AG08396 (cell line): ENCODE data around the gene STH.

Experiments used
- DNase-seq: peaks from one replicate; pipeline ENCODE4 v3.0.0; 2012; ENCODE audit warnings: low spot score, mixed read lengths

The STH gene

DNA sequence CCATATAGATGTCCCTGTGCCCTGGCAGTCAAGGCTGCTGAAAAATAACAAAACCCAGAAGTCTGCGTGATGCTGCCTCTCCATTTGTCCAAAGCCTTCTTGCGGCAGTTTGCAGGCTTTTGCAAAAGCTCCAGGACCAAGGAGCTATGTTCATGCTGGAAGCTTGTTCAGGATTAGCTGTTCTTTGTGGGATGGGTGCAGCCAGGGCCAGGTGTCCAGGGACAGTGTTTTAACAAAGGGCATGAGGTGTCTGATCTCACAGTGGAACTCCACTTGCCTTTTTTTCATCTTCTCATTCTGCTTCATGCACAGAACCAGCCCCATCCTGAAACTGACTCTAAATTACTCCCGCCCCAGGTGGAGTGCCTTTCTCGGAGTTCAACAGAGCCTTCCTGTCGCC is 31.7 kb upstream of the STH start:
- no peak for DNase-seq

DNA sequence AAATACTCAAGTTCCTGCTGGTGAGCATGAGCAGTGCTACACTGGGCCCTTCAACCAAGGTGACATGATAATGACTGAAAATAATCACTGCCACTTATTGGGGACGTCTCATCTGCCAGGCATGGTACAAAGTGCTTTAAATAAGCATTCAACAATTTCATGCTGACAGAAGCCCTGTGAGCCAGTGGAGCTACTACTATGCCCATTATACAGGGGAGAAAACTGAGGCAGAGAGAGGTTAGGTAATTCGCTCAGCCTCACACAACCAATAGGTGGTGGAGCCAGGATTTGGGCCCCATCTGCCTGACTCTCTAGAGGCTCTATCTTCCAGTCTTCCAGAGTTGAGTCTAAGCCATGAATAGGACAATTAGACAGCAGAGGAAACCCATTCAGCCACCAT is 30.3 kb upstream of the STH start:
- no peak for DNase-seq

DNA sequence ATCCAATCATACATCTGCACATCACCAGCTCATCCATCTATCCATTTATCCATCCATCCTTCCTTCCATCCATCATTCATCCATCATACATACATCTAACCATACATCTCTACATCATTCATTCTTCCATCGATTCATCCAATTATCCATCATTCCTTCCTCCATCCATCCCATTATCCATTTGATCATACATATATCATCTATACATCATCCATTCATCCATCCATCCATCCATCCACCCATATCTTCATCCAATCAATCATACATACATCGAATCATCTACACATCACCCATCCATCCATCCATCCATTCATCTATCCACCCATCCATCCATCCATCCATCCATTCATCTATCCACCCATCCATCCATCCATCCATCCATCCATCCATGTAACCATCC is 29.3 kb upstream of the STH start:
- DNase-seq = no peak

DNA sequence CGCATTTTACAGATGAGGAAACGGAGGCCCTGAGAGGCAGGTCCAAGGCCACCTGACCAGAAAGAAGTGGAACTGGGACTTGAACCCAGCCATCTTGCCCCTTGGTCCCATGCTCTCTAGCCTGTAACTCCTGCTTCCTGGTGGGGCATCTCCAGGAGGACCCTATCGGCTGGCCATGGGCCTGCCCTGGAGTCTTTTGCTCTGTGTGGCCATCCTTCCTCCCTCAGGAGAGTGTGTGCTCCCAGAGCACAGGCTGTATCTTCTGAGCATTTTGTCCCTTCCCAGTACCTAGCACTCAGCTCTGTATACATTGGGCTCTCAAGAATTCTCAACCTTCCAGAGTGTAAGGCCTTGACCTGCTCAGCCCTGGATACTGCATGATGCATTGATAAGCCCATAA is 28.4 kb upstream of the STH start:
- DNase-seq = no peak

DNA sequence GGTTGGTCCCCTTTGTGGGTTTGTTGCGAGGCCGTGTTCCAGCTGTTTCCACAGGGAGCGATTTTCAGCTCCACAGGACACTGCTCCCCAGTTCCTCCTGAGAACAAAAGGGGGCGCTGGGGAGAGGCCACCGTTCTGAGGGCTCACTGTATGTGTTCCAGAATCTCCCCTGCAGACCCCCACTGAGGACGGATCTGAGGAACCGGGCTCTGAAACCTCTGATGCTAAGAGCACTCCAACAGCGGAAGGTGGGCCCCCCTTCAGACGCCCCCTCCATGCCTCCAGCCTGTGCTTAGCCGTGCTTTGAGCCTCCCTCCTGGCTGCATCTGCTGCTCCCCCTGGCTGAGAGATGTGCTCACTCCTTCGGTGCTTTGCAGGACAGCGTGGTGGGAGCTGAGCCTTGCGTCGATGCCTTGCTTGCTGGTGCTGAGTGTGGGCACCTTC is 27.3 kb upstream of the STH start:
- no peak for DNase-seq

DNA sequence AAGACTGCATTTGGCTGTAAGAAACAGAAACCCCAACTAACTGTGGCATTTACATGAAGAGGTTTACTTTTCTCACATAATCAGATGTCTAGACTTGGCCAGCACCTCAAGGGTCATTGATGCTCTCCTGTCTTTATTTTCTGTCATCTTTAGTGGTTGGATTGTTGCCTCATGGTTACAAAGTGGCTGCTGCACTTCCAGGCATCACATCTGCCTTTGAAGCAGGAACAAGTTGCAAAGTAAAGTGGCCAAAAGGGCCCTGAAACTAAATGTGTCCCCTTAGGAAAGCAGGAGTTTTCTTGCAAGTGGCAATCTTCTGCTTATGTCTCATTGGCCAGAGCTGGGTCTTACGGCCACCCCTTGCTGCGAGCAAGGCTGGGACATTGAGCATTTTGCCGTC is 26.5 kb upstream of the STH start:
- no peak for DNase-seq

DNA sequence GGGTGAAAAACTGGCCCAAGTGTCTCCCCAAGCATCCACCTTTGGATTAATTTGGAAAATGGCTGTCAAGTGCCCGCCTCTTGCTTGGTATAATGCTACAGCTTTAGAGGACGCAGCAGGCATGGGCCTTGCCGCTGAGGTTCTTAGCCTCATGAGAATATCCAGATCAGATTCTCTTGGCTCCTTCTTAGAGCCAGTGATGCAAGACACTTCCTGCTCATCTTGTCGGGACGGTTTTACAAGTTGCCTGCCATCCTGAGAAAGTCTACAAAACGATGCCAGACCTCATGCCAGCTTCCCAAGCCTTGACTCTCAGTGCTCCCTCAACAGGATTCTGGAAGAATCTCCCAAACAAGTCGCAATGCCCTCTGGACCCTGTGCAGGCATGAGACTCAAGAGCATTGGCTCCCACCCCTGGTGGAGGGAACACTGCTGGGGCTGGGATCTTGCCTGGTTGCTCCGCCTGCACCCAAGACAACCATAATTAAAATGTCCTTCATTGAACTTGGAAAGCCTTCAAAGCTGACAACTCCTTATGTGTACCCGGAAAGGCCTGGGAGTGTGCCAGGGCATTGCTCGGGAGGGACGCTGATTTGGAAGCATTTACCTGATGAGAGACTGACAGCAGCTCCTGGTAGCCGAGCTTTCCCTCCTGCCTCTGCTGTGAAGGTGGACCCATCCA is 25.8 kb upstream of the STH start:
- DNase-seq = no peak

DNA sequence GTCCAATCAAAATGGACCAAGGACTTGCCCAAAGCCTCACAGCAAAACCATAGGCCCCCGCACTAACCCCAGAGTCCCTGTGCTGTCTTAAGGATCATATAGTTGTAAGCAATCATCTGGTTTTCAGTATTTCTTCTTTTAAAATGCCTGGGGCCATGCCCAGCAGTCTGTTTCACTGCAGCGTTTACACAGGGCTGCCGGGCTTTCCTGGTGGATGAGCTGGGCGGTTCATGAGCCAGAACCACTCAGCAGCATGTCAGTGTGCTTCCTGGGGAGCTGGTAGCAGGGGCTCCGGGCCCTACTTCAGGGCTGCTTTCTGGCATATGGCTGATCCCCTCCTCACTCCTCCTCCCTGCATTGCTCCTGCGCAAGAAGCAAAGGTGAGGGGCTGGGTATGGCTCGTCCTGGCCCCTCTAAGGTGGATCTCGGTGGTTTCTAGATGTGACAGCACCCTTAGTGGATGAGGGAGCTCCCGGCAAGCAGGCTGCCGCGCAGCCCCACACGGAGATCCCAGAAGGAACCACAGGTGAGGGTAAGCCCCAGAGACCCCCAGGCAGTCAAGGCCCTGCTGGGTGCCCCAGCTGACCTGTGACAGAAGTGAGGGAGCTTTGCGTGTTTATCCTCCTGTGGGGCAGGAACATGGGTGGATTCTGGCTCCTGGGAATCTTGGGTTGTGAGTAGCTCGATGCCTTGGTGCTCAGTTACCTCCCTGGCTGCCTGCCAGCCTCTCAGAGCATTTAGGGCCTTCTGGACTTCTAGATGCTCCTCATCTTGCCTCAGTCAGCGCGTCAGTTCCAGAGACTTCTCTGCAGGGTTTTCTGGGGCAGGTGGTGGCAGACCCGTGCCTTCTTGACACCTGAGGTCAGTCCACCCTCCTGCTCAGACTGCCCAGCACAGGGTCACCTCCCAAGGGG is 24.8 kb upstream of the STH start:
- no peak for DNase-seq

DNA sequence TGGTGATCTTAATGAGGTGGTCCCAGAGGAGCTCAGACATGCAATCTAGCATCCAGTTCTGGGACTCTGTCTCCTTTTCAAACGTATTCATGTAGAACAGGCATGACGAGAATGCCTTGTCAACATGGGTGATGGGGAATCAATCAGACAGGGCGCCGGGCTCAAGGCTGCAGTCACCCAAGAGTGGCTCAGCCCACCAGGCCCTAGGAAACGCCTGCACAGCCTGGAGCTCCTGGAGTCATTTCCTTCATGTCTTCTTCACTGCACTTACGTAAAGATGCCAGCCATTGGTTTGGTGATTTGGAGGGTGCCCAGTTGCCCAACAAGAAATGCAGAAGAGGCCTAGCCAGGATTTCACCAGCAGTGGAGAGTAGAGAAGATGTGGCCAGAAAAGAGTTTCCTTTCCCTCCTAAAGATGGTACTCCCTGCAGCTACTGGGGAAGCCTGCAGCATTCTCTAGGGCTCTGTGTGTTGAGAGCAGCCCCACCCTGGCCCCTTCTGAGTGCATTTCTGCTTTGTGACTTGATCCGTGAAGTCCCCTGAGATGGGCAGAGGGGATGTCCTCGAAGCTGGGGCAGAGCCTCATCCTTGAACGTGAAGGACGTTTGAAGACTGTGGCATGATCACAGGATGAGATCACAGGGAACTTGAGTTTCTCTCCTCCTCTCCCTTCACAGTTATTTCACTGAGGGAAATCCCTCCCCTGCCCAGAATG is 24.0 kb upstream of the STH start:
- DNase-seq = no peak

DNA sequence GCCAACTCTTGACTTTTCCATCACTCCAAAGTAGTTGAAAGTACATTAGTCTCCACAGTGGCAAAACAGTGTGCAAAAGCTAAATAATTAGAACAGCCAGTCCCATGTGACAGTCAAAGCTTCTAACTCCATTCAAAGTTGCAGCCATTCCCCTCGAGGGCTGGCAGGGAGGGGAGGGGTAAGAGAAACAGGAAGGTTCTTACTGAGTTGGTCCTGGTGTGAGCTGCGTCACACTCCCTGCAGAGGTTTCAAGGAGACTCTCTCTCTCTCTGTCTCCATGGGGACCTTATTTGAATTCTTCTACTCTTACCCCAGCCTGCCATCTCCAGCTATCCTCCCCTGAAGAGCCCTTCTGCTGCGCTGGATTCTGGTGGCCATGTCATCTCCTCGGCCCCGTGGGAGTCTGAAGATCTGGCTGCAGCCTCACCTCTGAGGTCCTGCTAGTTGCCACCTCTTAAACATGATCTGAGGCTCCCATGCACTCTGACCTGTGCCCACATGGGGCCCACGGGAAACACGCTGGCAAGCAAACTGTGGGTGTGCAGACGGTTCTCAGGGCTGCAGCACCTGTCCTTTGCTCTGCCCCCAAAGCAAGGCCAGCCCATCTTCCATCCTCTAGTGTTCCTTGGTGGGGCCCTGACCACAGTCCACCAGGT is 23.3 kb upstream of the STH start:
- no peak for DNase-seq

DNA sequence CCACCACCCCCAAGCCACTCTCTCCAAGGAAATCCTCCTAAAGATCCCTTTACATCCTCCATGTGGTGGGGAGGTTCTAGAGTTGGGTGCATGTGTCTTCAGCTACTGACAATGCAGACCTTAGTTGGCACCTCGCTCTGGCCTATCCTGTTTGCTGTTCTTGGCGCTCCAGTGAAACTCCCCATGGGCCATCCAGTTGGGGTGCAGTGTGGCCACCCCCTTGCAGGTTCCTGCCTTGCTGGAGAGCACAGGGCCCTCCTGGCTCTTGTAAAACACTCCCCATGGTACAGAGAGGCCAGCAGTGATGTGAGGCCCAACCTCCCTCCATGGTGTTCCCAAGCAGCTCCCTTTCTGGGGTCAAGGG is 22.7 kb upstream of the STH start:
- no peak for DNase-seq

DNA sequence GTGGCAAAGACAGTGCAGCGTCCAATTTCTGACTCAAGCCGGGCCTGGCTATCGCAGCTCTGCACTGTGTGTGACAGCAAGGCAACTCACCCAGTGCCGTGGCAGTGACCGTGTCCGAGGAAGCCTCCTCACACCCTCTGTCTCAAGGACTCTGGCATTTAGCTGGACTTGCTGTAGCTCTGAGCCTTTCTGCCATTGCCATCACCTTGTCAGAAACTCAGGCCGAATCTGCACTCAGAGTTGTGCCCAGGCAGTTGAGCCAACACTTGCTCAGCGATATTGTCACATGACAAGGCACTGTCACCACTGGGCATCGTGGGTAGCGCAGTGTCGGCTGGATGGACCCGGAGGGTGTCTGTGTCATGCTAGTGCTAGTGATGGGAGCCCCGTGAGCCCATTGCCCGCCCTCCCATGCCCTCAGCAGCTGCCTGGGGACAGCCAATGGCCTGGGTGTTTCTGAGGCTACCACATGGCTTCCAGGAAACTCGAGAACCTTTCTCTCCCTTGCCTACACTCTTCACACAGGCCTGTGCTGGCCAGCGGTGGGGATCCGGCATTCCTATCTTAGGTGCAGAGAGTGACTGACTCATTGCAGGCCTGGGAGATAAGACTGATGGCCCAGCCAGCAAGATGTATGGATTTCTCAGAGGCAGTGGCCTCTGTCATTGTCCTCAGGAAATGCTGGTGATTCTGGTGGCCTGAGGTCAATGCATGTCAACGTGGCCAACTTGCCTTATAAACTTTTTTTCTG is 22.1 kb upstream of the STH start:
- DNase-seq = no peak

DNA sequence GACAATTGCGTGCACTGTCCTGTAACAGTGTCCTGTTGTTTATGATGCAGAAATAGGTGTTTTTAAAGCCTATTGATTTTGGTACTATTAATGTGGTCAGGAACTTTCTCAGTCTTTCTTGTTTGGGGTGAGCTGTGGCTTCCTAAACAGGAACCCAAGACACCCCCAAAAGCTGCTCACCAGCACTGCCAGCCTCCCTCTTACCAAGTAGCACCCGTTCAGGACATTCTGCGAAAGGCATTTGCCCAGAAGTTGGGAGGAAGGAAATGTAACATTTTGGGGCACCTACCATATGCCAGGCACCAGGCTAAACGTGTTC is 21.6 kb upstream of the STH start:
- no peak for DNase-seq

DNA sequence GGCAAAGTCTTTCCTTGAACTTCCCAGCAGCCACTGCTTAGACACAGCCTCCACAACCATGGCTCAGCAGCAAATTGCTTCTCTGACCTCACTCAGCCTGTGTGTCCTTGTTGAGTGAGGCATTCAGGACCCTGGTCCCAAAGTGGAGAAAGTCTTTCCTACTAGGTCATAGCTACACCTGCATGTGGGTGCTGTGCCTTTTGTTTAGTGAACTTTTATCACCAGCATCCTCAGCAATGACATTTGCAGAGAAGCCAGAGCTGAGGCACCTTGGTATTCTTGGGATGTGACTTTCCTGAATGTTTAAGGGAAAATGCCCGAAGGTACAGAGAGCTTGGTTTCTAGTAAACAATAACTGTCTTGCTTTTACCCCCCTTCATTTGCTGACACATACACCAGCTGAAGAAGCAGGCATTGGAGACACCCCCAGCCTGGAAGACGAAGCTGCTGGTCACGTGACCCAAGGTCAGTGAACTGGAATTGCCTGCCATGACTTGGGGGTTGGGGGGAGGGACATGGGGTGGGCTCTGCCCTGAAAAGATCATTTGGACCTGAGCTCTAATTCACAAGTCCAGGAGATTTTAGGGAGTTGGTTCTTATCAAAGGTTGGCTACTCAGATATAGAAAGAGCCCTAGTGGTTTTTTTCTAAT is 20.9 kb upstream of the STH start:
- DNase-seq = no peak

DNA sequence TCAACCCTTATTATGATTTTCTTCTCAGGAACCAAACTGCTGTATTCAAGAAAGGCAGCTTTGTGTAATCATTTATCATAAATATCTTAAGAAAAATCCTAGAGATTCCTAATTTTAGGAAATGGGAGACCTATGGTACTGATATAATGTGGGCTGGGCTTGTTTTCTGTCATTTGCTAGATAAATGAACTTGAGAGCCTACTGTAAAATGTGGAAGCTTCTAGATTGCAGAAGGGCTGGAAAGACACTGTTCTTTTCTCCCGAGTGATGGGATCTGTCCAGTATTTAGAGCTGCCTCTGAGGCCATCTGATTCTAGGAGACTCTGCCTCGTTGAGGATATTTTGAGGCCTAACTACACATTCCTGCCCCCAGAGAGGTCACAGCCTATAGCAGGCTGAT is 19.9 kb upstream of the STH start:
- DNase-seq = no peak

DNA sequence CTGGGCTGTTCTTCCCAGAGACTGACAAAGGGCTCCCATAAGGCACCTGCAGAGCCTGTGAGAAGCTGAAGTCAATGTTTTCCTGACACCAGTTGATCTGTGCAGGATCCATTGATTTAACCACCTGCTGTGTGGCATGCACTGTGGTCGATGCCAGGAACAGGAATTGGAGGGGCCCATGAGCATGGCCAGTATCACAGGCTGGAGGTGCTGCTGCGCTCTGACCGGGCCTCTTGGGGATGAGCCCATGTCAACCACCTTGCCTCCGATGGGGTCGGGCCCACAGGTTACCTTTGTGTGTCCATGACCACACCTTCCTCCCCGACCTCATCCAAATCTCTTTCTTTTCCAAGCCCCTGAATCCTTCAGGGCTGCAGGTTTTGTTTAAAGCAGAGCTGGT is 18.2 kb upstream of the STH start:
- no peak for DNase-seq

DNA sequence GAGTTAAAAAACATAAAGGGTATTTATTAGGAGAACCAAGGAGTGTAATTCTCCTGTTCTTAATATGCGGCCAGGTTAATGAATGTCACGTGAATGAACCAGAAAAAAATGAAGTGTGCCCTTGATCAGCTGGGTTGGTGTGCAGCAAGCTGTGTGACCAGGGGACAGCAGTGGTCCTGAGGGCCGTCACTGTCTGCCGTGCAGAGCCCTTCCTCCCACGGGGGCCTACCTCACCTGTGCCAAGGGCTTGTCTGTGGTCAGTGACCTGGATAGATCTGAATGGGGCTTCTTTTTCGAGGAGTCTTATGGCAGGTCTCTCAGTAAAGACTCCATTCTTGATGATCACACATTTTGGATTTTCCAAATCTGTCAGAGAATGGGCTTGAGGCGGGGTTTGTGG is 17.7 kb upstream of the STH start:
- no peak for DNase-seq

DNA sequence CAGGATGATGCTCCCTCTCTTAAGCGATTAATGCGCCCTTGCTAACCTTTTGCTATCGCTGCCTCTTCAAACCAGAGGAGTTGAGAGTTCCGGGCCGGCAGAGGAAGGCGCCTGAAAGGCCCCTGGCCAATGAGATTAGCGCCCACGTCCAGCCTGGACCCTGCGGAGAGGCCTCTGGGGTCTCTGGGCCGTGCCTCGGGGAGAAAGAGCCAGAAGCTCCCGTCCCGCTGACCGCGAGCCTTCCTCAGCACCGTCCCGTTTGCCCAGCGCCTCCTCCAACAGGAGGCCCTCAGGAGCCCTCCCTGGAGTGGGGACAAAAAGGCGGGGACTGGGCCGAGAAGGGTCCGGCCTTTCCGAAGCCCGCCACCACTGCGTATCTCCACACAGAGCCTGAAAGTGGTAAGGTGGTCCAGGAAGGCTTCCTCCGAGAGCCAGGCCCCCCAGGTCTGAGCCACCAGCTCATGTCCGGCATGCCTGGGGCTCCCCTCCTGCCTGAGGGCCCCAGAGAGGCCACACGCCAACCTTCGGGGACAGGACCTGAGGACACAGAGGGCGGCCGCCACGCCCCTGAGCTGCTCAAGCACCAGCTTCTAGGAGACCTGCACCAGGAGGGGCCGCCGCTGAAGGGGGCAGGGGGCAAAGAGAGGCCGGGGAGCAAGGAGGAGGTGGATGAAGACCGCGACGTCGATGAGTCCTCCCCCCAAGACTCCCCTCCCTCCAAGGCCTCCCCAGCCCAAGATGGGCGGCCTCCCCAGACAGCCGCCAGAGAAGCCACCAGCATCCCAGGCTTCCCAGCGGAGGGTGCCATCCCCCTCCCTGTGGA is 16.0 kb upstream of the STH start:
- no peak for DNase-seq

DNA sequence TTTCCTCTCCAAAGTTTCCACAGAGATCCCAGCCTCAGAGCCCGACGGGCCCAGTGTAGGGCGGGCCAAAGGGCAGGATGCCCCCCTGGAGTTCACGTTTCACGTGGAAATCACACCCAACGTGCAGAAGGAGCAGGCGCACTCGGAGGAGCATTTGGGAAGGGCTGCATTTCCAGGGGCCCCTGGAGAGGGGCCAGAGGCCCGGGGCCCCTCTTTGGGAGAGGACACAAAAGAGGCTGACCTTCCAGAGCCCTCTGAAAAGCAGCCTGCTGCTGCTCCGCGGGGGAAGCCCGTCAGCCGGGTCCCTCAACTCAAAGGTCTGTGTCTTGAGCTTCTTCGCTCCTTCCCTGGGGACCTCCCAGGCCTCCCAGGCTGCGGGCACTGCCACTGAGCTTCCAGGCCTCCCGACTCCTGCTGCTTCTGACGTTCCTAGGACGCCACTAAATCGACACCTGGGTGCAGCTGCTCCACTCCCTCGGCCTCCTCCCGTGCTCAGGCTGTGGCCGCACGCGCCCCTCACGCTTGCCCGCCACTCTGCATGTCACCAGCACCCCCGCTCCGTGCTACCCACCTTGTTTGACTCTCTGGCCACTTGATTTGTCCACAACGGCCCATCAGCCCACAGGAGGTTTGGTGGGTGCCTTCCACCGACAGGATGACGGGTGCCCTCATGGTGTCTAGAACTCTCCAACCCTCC is 15.3 kb upstream of the STH start:
- no peak for DNase-seq

DNA sequence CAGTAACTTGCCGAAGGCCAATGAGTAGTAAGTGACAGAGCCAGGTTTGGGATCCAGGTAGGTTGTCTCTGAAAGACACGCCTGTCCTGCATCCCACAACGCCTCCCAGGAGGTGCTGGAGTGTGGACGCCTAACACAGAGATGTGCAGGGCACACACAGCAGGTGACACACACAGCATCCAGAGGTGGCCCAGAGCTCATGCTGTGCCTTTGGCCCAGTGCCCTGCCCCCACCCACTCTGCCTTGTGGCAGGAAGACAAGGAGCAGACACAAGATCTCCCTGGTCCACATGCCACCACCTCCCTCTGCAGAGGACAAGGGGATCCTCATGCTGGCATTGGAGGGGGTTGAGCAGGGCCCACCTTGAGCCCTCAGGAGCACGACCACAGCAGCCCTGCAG is 14.7 kb upstream of the STH start:
- no peak for DNase-seq
